ENCODE data around the gene AGR2. TPM values are rescaled to one million over a fixed set of nuclear protein-coding genes. Genes with fewer than 3 reads are reported as not detected.

Gene AGR2
- total and polyA plus RNA-seq, 2 of the 4 experiments (the other 2 are of a cell fraction) = not detected

GRCh38 chr7:16745645-16746044, 59.2 kb downstream of the AGR2 start:
- Histone ChIP-seq H2BK120ac (ENCODE audit: low read depth, low read length) (no peak overlapping the region), H2BK5ac (ENCODE audit: low read depth, low read length, poor library complexity, severe bottlenecking) (no peak overlapping the region), H2AFZ (replicated peaks; ENCODE audit: low read length, poor library complexity) (no peak overlapping the region), H2AK9ac (replicated peaks; ENCODE audit: low read depth, low read length, poor library complexity) (no peak overlapping the region), H4K91ac (ENCODE audit: insufficient read depth, low read depth, low read length) (no peak overlapping the region), H3K36me3 (ENCODE audit: control insufficient read depth, insufficient read depth, low read length) (no peaks in the 10 kb centered on the region), H3K23ac (ENCODE audit: low read depth, low read length) (no peak overlapping the region), H3K9ac (ENCODE audit: low read depth, low read length) (no peak overlapping the region), H3K9me1 (ENCODE audit: insufficient read depth, low read length) (peaks cover 4% of the 10 kb centered on the region; the same call in 1 of the 2 replicates), H3K14ac (replicated peaks; ENCODE audit: low read depth, low read length) (0 out of 2 replicates have a peak overlapping the region, but pooled peaks have one; percentile 6), H3K27ac (ENCODE audit: insufficient read depth, low read length) (no peak overlapping the region), H2BK15ac (ENCODE audit: low read depth, low read length) (no peak overlapping the region), H3K56ac (ENCODE audit: extremely low read depth, insufficient read depth, low read length) (no peak overlapping the region), H3K4me2 (ENCODE audit: low read depth, low read length) (no peak overlapping the region), H2AK5ac (ENCODE audit: low read depth, low read length) (0 out of 2 replicates have a peak overlapping the region, but pooled peaks have one; percentile 28), H3K27me3 (ENCODE audit: control insufficient read depth, insufficient read depth, low read length) (no peaks in the 10 kb centered on the region), H4K20me1 (ENCODE audit: insufficient read depth, low read length) (no peaks in the 10 kb centered on the region), H3K79me1 (ENCODE audit: low read depth in 1 of 2, low read length in 2 of 2) (no peaks in the 10 kb centered on the region), H4K8ac (ENCODE audit: low read depth in 2 of 2, low read length in 2 of 2) (no peak overlapping the region), H3K9me3 (ENCODE audit: control insufficient read depth, insufficient read depth, low read length) (no peaks in the 10 kb centered on the region), H3K4me3 (ENCODE audit: insufficient read depth, low read depth, low read length) (no peak overlapping the region), H3K4me1 (ENCODE audit: control insufficient read depth, insufficient read depth, low read length) (peaks cover 2% of the 10 kb centered on the region), H2BK20ac (ENCODE audit: low read depth, low read length) (no peak overlapping the region), H4K5ac (ENCODE audit: low read depth, low read length) (no peak overlapping the region), H3K4ac (ENCODE audit: low read depth, low read length) (no peak overlapping the region; the same call in 1 of the 2 replicates), H3K18ac (ENCODE audit: low read depth, low read length) (no peak overlapping the region)
- ChIA-PET CTCF (interaction anchor here (1.4 kb wide), 1 partner anchor 30 kb away, joined by 3 read pairs; no protein-coding TSS in a partner anchor), POLR2A (ENCODE audit: unreplicated experiment) (no interaction called here)
- ATAC-seq (ENCODE audit: low read depth) (no peak), DNase-seq (no peak)
- in situ Hi-C loops (cut with MboI; ENCODE audit: low sequenced_read_pairs) = no loop called here
- dilution Hi-C loops (cut with HindIII; ENCODE audit: low sequenced_read_pairs, unreplicated experiment) = no loop called here
- no CpG with 5 or more reads among the region's 2 CpGs for WGBS, 2 experiments (ENCODE audit: extremely low coverage in 2 of 2, insufficient read length in 1 of 2)
- BruUV-seq (replicated peaks) = no TSS peak
- intact Hi-C loops (cut with micrococcal nuclease) = no loop called here
- TF ChIP-seq MAFK (IDR thresholded peaks at IDR 0.05; ENCODE audit: low read depth, low read length) (no peak), RFX5 (IDR thresholded peaks at IDR 0.05; ENCODE audit: low read depth, low read length) (no peak), CHD1 (IDR thresholded peaks at IDR 0.05; ENCODE audit: low read depth, low read length) (no peak), POLR2A (IDR thresholded peaks at IDR 0.05; ENCODE audit: low read depth, low read length) (no peak), SMC3 (IDR thresholded peaks at IDR 0.05; ENCODE audit: low read depth, low read length) (no peak), RAD21 (IDR thresholded peaks at IDR 0.05; ENCODE audit: low read length) (no peak), MXI1 (IDR thresholded peaks at IDR 0.05; ENCODE audit: borderline replicate concordance, low read depth, low read length) (no peak), ELK1 (IDR thresholded peaks at IDR 0.05; ENCODE audit: borderline replicate concordance, low read depth, low read length) (no peak), NFE2L2 (IDR thresholded peaks at IDR 0.05; ENCODE audit: low read depth, low read length) (no peak), MAZ (IDR thresholded peaks at IDR 0.05; ENCODE audit: borderline replicate concordance, low read depth, low read length) (no peak)
